Right ventricle myocardium inferior (tissue), 1 donor: ENCODE data around the gene NRAP. TPM values are rescaled to one million over a fixed set of nuclear protein-coding genes. Genes with fewer than 3 reads are reported as not detected.
"Not testable (repeated sequence)": the region's sequence is repeated elsewhere in the genome, so short reads cannot be mapped to it uniquely, and the experiment has no call there.

Experiments
- ATAC-seq: fragments of 200-7000 bp; cut with Tn5 transposase; one replicate; pipeline ENCODE4 v1.9.1; 2020; ENCODE audit warnings: mild to moderate bottlenecking, moderate library complexity
- DNase-seq: peaks from one replicate; pipeline ENCODE4 v3.0.0; 2021; ENCODE audit errors: missing footprints
- intact Hi-C: fragments of 100-400 bp; cut with DNase I; formaldehyde crosslinking; loops from one replicate; pipeline ENCODE4 v1.11.0; 2022
- total RNA-seq: library from RNA; stranded (reverse); fragmentation: NEBNext Ultra II Directional; extraction: Animal tissue kit (Norgen Biotek cat#: 25700); gene quantifications from one replicate; pipeline ENCODE4 v1.2.1, GENCODE V29; 2021
- donor health status: DM: no; HTN: yes; CAD: no; lungs with severe emphysema.

The NRAP gene
- total RNA-seq, 1 donor from 2014 or later, result 1,026 TPM

DNA sequence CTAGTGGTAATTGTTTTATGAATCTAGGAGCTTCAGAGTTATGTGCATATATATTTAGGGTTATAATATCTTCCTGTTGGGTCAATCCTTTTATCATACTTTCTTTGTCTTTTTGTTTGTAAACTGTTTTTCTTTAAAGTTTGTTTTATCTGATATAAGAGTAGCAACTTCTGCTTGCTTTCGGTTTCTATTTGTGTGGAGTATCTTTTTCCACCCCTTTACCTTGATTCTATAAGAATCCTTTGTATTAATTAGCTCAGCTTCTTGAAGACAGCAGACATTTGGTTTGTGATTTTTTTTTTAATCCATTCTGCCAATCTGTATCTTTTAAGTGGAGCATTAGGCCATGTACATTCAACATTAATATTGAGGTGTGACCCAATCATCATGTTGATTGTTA, 25.2 kb upstream of the NRAP start:
- DNase-seq, result no peak
- ATAC-seq, result no peak
- intact Hi-C loops, result no loop called here

DNA sequence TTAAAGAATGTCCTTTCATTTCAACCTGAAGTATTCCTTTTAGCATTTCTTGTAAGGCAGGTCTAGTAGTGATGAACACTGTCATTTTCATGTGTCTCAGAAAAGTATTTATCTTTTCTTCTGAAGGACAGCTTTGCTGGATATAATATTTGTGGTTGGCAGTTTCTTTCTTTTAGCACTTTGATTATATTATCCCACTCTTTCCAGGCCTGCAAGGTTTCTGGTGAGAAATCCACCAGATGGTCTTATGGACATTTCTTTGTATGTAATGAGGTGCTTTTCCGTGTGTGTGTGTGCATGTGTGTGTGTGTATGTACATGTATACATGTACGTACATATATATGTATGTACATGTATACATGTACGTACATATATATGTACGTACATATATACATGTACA, 23.2 kb upstream of the NRAP start:
- no peak for DNase-seq
- intact Hi-C loops, result no loop called here
- no peak for ATAC-seq

DNA sequence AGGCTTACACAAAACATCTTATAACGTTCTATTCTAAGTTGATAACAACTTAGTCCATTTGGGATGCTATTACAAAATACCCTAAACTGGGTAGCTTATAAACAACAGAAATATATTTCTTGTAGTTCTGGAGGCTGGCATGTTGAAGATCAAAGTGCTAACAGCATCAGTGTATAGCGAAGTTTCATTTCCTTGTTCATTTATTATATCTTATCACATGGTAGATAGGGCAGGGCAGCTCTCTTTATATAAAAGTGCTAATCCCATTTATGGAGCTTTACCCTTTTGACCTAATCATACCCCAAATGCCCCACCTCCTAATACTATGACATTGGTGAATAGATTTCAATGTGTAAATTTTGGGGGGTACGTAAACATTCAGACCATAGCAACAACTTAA, 22.2 kb upstream of the NRAP start:
- ATAC-seq (no peak), DNase-seq (no peak)
- intact Hi-C loops, result no loop called here

DNA sequence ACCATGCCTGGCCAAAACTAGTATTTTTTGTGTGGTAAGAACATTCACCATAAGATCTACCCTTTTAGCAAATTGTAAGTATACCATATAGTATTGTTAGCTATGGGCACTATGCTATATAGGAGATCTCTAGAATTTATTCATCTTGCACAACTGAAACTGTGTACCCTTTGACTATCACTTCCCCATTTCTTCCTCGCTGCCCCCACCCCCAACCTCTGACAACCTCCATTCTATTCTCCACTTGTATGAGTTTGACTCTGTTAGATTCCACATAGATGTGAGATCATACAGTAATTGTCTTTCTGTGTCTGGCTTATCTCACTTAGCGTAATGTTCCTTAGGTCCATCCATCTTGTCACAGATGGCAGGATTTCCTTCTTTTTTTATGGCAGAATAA, 19.5 kb upstream of the NRAP start:
- ATAC-seq, result no peak
- DNase-seq, result no peak
- intact Hi-C loops, result no loop called here

DNA sequence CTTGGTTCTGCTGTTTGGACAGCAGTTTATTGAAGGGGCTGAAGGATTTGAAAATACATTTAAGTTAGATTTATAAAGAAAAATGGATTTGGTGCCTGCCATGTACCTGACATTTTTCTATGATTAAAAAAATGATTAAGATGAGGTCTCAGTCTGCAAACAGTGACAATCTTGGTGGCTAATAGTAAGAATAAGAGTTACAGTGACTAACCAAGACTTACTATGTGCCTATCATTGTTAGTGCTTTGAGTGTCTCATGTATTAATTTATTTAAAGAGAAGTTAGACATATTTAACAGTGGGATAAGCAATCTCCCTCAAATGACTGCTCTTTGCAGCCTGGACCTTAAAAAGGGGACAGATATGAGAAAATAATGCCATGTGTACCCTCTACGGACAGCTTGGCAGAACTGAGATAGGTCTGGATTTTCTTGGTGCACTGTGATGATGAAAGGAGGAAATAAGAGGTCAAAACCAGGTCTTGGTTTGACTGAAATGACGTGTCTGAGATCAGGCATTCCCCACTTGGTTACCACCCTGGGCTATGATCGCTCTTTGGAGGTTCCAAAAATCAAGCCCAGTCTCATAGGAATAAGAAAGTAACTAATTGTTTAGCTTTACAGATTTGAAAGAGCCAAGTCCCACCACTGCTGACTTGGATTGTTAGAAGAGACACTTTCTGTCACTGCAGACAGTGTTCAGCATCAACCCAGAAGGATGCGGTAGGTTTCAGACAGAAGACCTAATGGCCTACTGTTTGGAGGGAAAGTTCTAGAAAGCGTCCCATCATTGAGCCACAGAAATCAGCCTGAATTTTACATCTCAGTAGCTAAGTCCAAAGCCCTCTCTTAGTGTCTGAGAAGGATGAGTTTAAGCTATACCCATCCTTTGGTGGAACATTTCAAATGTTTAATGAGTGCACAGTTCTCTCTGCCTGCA, 18.0 kb upstream of the NRAP start:
- no peak for ATAC-seq
- no peak for DNase-seq
- intact Hi-C loops, result no loop called here

DNA sequence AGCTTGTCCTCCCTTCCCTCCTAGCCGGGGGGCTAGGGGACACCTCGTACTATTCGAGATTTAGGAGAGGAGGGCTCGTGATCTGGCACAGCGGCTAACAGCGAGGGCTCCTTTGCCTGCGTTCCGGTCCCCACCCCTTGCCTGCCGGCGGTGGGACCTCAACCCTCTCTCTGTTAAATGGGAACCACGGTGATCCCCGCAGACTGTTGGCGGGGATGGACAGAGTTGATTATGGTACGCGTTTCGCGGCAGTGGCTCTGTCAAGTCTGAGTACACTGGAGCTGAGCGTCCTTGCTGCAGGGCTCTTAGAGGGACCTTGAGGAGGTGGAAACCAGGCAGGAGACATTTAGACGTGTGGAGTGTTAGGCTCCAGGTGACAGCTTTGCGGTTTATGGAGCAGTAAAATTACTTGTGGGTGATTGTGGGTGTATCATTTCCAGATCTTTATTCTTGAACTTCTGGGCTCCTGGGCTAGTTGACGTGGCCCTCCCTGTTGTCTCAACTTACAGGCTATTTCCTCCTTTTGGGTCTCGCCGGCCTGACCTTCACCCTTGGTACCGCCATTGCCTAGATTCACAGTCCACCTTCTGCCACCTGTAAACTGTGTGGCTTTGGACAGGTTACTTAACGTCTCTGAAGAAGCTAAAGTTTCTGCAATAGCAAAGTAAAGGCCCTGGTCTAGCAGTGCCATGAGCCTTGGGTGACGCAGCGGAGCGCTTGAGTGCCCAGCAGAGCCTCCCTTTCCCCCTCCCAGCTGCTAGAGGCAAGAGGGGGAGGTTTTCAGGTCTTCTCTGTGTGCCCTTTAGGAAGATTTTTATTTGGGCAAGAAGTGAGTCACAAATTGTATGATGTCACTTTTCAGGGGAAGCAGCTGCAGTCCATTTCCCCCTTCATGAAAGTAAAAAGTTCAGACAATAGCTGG, 16.6 kb upstream of the NRAP start:
- intact Hi-C loops, result no loop called here
- DNase-seq (peak; percentile 69), ATAC-seq (peak; percentile 38)

DNA sequence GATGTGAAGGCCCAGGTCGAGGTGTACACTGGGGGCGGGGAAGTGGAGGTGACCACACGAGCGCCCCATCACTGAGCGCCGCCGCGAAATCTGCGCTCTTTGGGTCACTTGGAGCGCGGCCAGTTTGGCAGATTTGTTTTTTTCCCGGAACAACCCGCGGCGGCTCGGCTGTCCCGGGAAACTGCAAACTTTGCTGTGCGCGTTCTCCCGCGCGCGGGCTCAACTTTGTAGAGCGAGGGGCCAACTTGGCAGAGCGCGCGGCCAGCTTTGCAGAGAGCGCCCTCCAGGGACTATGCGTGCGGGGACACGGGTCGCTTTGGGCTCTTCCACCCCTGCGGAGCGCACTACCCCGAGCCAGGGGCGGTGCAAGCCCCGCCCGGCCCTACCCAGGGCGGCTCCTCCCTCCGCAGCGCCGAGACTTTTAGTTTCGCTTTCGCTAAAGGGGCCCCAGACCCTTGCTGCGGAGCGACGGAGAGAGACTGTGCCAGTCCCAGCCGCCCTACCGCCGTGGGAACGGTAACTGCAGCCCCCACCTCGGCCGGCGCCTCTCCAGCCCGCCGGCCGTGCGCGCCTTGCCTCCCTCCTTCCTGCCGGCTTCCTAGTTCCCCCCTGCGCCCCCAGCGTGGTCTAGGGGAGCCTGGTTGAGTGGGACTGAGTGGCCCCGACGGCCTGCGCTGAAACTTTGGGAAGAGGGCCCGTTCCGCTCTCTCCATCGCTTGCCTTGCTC, 15.8 kb upstream of the NRAP start, which contains the start of gene CASP7:
Gene CASP7 (plus strand): TSS at position 450 of the 727 bp plus-strand sequence. CDS start 17,582 bp downstream, outside the sequence.
- DNase-seq (peak; percentile 90), ATAC-seq (peak; percentile 97)
- intact Hi-C loops, result no loop called here

DNA sequence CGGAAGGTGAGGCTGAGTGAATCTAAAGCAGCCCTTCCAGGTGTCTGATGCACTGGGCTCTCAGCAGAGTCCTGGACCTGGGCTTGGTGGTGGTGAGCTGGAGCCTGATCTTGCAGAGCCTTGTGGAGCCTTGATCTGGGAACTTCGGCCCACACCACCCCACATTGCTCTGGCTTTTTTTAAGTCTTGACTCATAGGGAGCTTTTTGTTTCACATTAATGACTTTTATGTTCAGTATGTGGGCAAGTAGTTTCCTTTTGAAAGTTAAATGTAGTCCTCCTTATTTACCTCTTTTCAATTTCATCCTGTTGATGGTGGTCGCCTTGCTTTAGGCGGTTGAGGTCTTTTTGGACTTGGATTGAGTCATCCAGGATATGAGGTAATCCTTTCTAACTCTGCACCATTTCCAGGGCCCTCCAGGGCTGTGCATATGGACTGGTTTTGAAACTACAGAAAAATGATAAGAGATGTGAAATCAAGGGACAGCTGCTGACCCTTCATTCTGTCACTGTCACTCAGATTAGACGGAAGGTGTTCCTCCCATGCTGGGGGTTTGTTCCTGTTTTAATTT, 2.9 kb upstream of the NRAP start:
- intact Hi-C loops, result no loop called here
- no peak for DNase-seq
- no peak for ATAC-seq

DNA sequence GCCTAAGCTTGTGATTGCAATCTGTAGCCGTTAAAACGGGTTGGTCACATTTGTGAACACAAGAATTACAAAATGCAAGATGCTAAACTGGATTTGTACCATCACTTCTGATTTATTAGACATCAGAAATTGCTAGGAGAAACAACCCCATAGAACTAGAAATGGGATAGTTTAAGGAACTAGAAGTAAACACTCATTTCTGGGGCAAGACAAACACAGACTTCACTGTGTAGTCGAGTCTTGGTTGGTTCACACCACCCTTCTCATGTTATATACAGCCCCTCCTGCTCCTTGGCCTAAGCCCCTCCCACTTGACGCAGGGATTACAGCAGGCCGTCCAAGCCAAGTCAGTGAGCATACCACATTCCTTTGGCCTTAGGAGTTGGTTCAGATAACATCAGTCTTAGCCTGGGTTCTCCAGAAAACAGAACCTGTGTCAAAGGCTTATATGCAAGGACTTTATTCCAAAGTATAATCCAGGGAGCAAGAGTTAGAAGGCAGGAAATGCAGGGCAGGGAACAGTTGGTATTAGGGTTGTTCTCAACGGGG, 2.0 kb upstream of the NRAP start:
- ATAC-seq, result no peak
- intact Hi-C loops, result no loop called here
- DNase-seq, result no peak

DNA sequence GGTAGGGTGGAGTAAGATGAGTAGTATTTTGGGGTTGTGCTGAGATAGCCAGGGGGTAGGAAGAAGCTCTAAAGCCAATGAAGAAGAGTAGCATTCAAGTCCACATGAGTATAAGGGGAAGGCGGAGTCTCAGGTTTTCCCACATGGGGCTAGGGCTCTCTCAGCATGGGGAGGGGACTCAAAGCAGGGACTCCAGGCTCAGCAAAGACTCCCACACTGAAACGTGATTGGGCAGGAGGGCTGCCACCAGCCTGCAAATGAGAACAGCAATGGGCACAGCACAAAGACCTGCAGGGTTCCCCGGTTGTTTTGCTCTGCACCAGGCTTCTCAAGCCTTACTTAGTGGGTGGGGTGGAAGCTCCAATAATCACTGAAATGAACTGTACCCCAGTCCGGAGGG, 1.5 kb upstream of the NRAP start:
- intact Hi-C loops, result no loop called here
- no peak for DNase-seq
- ATAC-seq, result no peak

DNA sequence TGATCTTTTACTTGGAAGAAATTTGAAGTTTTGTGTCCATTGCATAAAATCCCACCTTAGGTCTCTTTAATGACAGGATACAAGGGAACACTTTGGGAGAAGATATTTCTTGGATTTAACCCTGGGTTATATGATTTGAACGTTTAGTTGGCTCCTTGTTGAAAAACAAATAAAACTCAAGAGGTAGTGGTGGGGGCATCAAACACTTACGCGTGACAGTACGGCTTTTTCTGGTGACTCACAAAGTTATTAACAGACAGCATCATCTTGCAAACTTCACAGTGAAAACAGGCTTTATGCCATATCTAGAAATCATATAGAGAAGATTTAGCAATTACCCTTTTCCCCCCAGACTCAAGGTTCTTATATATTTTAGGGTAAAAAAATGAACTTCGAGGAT, 699 bp downstream of the NRAP start:
- no peak for ATAC-seq
- intact Hi-C loops, result no loop called here
- no peak for DNase-seq

DNA sequence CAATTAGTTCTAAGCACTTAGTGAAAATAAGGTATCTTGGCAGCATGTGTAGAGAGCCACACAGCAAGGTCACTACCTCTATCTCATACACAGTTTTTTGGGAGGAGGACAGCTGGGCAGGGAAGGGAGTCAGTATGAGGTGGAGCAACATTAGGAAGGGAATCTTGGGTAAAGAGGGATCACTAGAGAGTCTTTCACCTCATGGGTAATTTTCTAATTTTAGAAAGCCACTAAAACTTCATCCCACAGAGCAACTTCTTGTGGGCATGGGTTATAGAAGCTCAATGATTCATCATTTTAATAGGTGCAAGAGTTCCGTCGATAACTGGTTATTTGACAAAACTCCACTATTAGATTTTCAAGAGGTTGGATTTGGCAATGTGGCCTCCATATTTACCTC, 2.5 kb downstream of the NRAP start:
- ATAC-seq (peak; percentile 76), DNase-seq (no peak)
- intact Hi-C loops, result loop anchor here (1.0 kb wide), 1 partner anchor 49 kb away; no protein-coding TSS in a partner anchor

DNA sequence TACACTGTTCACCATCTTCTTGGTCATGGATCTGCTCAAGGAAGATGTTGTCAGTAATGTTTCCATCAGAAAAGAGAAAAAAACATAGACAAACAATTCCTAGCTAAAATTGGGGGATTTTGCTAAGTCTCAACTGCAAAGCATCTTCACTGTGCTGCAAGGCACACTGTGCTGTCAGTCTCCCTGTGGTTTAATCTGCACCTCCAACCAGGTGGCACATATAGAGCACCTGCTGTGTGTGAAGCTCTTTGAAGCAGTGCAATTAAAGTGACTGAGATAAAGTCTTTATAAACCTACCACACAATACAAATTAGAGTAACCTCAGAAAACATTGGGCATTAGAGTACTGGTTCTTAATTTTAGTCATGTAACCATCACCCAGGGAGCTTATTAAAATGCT, 6.3 kb downstream of the NRAP start:
- no peak for ATAC-seq

DNA sequence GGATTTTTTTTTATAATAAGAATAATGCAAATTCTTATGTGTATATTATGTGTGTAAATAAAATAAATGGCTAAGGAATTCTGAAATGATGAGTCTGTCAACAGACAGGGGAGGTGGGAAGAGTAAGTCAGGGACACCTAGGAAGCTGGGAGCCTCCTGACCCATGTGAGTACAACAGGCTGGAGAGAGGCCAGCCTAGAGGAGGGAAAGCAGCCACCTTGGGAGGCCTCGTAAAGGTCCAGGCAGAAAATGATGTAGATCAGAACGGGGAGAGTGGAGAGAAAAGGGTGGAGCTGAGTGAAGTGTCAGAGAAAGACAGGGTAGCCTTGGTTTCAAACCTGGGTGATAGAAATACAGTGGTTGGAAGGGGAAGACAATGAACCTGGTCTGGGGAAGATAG, 6.9 kb downstream of the NRAP start:
- DNase-seq (no peak), ATAC-seq (no peak)
- intact Hi-C loops, result no loop called here

More for the DNA sequence above, 6.3 kb downstream of the NRAP start:
- intact Hi-C loops, result no loop called here
- DNase-seq, result no peak

DNA sequence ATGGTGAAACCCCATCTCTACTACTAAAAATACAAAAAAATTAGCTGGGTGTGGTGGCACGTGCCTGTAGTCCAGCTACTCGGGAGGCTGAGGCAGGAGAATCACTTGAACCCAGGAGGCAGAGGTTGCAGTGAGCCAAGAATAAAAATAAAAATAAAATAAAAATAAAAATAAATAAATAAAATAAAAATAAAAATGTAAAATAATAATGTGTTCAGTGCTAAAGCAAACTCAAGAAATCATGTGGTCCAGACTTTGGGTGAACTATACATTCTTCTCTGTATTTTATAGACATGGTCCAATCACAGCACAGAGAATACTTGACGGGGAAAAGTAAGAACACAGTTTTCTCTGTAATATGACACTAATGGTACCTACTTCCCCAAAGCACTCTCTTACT, 11.4 kb downstream of the NRAP start:
- intact Hi-C loops, ATAC-seq, DNase-seq: not testable (repeated sequence)

DNA sequence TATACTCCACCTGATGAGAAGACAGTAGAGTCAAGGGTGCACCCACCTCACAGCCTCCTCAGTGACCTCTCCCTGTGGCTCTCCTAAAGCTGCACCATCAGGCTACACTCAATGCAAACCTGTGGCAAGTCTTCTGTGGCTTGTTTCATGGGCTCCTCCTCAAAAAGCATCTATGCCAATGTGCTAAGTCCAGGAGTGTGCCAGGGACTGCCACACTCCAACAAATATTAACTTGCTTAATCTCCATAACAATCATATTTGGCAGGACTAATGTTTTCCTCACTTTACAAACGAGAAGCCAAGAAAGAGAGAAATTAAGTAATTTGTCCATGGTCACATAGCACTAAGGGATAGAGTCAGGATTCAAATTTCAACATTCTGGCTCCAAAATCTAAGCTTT, 11.9 kb downstream of the NRAP start:
- ATAC-seq, result no peak
- no peak for DNase-seq
- intact Hi-C loops, result no loop called here

DNA sequence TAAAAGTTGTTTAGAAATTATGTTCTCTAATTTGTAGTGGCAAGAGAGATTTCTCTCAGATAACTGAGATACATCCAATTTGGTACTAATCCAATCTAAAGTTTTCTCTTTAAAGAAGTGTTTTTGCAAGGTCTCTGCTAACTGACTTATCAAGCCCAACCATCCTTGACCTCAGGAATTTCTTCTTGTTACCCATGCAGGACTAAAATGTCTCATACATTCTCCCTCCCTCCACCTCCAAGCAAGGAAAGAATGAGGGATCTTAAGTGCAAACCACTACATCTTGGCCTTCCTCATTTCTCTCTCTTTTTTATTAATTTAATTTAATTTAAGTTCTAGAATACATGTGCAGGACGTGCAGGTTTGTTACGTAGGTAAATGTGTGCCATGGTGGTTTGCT, 12.8 kb downstream of the NRAP start:
- intact Hi-C loops, result no loop called here

DNA sequence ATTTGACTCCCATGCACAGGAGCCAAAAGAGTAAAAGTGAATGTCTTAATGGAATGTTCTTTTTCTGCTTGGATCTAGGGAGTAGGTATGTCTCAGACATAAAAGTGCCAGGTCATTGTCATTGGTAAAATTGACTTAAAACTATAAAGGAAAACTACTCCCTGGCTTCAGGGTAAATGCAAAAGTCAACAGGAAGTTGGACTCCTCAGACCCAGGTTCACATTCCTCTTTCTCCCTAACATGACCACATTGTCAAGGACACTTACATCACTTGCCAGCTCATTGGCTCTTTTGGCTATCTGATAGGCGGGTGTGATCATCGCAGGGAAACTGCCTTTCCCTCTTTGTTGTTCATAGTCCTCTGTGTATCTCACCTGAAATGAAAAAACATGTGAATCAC, 13.7 kb downstream of the NRAP start:
- no peak for ATAC-seq
- no peak for DNase-seq
- intact Hi-C loops, result no loop called here

More for the DNA sequence above, 12.8 kb downstream of the NRAP start:
- DNase-seq, result no peak
- no peak for ATAC-seq
